ENCODE data around the gene AKAP3.

GRCh38 chr12:4615667-4616066 is 33.2 kb downstream of the AKAP3 start:
- no peak for TF ChIP-seq EZH2 (IDR thresholded peaks at IDR 0.05; ENCODE audit: low read length)
- no peak for TF ChIP-seq CTCF (optimal IDR thresholded peaks at IDR 0.05 in 1 of 3, IDR thresholded peaks at IDR 0.05 in 1 of 3, conservative IDR thresholded peaks at IDR 0.05 in 1 of 3; ENCODE audit: extremely low read depth in 1 of 3, insufficient read depth in 2 of 3, low read length in 3 of 3)

All from keratinocyte (primary cell).